Nephron progenitor cell (in vitro differentiated cells): ENCODE measurements around the gene ZNF736.
"Not testable (repeated sequence)": the region's sequence is repeated elsewhere in the genome, so short reads cannot be mapped to it uniquely, and the experiment has no call there.

Source experiments
- DNase-seq: peaks from one replicate; pipeline ENCODE4 v3.0.0; 2021
- H3K27ac Mint-ChIP-seq: 2 replicates; pipeline ENCODE4 v1.8.0; 2021; ENCODE audit warnings: mild to moderate bottlenecking, moderate library complexity, mixed read lengths
- H3K27me3 Mint-ChIP-seq: 2 replicates; pipeline ENCODE4 v1.8.0; 2021; ENCODE audit warnings: mild to moderate bottlenecking, low read depth, mixed read lengths; ENCODE audit not compliant: poor library complexity
- H3K36me3 Mint-ChIP-seq: 2 replicates; pipeline ENCODE4 v1.8.0; 2021; ENCODE audit warnings: low read depth, mixed read lengths
- H3K4me1 Mint-ChIP-seq: 2 replicates; pipeline ENCODE4 v1.8.0; 2021; ENCODE audit warnings: mixed read lengths
- H3K4me3 Mint-ChIP-seq: 2 replicates; pipeline ENCODE4 v1.8.0; 2021; ENCODE audit warnings: mild to moderate bottlenecking, moderate library complexity, mixed read lengths
- H3K9me3 Mint-ChIP-seq: 2 replicates; pipeline ENCODE4 v1.8.0; 2021; ENCODE audit warnings: mild to moderate bottlenecking, moderate library complexity, mixed read lengths
- TF ChIP-seq, protein P1 (sequence below): fragments of 200-600 bp; sonication (generic); IDR thresholded peaks from 2 replicates; pipeline ENCODE4 v1.5.0; 2021; ENCODE audit warnings: antibody characterized with exemption

The ZNF736 gene

GRCh38 chr7:64313740-64314491 is at the start of gene ZNF736:
ZNF736 (plus strand) TSS chr7:64313961; CDS start chr7:64314151, 190 bp downstream.
- Mint-ChIP-seq H3K36me3 (no peaks in the 10 kb centered on the region), H3K27me3 (no peaks in the 10 kb centered on the region), H3K4me3 (no peak within 1 kb of the TSS), H3K27ac (no peak within 1 kb of the TSS), H3K4me1 (no peaks in the 10 kb centered on the region), H3K9me3 (peaks cover 90% of the 10 kb centered on the region)
- DNase-seq: no peak
- TF ChIP-seq, protein P1, sequence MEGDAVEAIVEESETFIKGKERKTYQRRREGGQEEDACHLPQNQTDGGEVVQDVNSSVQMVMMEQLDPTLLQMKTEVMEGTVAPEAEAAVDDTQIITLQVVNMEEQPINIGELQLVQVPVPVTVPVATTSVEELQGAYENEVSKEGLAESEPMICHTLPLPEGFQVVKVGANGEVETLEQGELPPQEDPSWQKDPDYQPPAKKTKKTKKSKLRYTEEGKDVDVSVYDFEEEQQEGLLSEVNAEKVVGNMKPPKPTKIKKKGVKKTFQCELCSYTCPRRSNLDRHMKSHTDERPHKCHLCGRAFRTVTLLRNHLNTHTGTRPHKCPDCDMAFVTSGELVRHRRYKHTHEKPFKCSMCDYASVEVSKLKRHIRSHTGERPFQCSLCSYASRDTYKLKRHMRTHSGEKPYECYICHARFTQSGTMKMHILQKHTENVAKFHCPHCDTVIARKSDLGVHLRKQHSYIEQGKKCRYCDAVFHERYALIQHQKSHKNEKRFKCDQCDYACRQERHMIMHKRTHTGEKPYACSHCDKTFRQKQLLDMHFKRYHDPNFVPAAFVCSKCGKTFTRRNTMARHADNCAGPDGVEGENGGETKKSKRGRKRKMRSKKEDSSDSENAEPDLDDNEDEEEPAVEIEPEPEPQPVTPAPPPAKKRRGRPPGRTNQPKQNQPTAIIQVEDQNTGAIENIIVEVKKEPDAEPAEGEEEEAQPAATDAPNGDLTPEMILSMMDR: no peak

- no peak overlapping the region for H3K27ac Mint-ChIP-seq
- H3K9me3 Mint-ChIP-seq: peaks cover 76% of the 10 kb centered on the region
- TF ChIP-seq, protein P1: no peak
- H3K36me3 Mint-ChIP-seq: no peaks in the 10 kb centered on the region
- H3K4me1 Mint-ChIP-seq: no peaks in the 10 kb centered on the region
- DNase-seq: no peak
- H3K4me3 Mint-ChIP-seq: no peak overlapping the region
- H3K27me3 Mint-ChIP-seq: no peaks in the 10 kb centered on the region
These were observed 47.3 kb upstream of the ZNF736 start for GRCh38 chr7:64266341-64266919.

GRCh38 chr7:64277630-64278029 is 36.1 kb upstream of the ZNF736 start:
- DNase-seq: no peak
- Mint-ChIP-seq H3K27ac (no peak overlapping the region), H3K4me1 (no peaks in the 10 kb centered on the region), H3K36me3 (no peaks in the 10 kb centered on the region), H3K27me3 (no peaks in the 10 kb centered on the region), H3K9me3 (peaks cover 66% of the 10 kb centered on the region), H3K4me3 (no peak overlapping the region)
- TF ChIP-seq, protein P1: no peak

DNA sequence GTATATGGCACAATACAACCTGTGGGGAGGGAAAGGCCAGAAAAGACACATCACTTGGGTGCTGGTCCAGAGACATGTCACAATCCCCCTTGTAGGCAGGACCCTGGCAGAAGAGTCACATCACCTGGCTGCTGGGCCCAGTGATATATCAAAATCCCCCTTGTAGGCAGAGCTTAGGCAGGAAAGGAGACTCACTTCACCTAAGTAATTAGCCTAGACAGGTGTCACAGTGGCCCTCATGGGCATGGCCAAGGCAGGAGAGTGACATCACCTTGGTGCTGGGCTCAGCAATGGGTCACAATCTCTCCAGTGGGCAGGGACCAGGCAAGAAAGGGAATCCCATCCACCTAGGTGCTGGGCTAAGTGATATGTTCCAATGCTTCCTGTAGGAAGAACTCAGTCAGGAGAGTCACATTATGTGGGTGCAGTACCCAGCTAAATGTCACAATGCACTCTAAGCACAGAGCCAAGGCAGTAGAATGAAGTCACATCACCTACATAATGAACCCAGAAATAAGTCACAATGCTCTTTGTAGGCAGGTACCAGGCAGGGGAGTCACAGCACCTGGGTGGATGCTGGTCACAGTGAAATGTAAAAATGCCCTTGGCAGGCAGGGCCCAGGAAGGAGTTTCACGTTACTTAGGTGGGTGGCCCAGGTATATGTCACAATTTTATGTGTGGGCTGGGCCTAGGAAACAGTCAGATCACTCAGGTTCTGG is 18.9 kb upstream of the ZNF736 start:
- H3K4me1 Mint-ChIP-seq: no peaks in the 10 kb centered on the region
- TF ChIP-seq, protein P1: no peak
- no peaks in the 10 kb centered on the region for H3K36me3 Mint-ChIP-seq
- H3K27me3 Mint-ChIP-seq: no peaks in the 10 kb centered on the region
- no peak for DNase-seq
- H3K27ac Mint-ChIP-seq: no peak overlapping the region
- peaks cover 93% of the 10 kb centered on the region for H3K9me3 Mint-ChIP-seq
- H3K4me3 Mint-ChIP-seq: no peak overlapping the region

- H3K27ac Mint-ChIP-seq, DNase-seq, H3K4me3 Mint-ChIP-seq, H3K4me1 Mint-ChIP-seq, H3K36me3 Mint-ChIP-seq, H3K27me3 Mint-ChIP-seq: not testable (repeated sequence)
- H3K9me3 Mint-ChIP-seq: peaks cover 94% of the 10 kb centered on the region
These were observed 16.3 kb upstream of the ZNF736 start for GRCh38 chr7:64297418-64297817.

DNA sequence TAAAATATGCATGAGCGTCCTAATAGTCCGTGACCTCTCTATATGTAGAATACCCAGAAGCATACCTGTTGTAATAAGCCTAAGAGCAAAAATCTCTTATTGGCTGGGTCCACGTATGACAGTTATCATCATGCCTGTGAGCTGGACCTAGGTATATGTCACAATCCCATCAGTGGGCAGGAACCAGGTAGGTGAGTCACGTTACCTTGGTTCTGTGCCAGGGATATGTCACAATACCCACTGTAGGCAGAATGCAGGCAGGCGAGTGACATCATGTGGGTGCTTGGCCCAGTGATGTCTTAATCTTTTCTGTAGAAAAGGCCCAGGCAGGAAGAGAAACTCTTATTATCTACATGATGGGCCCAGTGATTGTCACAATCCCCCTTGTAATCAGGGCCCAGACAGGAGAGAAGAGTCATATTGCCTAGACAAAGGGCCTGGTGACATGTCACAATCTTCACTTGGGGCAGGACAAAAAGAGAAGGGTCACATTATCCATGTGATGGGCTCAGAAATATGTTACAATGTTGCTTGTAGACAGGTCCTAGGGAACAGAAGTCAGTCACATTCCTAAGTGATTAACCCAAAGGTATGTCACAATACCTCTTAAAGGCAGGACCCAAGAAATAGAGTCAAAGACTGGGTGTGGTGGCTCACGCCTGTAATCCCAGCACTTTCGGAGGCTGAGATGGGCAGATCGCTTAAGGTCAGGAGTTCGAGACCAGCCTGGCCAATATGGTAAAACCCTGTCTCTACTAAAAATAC is 12.9 kb upstream of the ZNF736 start:
- H3K27me3 Mint-ChIP-seq: no peaks in the 10 kb centered on the region
- peaks cover 95% of the 10 kb centered on the region for H3K9me3 Mint-ChIP-seq
- no peak overlapping the region for H3K4me3 Mint-ChIP-seq
- TF ChIP-seq, protein P1: no peak
- H3K4me1 Mint-ChIP-seq: no peaks in the 10 kb centered on the region
- DNase-seq: no peak
- H3K36me3 Mint-ChIP-seq: no peaks in the 10 kb centered on the region
- H3K27ac Mint-ChIP-seq: no peak overlapping the region
